Peyer's patch (tissue), 4 donors: ENCODE results near the gene PCSK1.

Experiments used
- CTCF ChIP-seq, 6 experiments: fragments of 450-650 bp in 4 of 6; fragments of 200-600 bp in 2 of 6; sonication (generic) in 1 of 6; IDR thresholded peaks; one replicate each; pipeline ENCODE4 v1.5.1; 2017 to 2019; ENCODE audit warnings: antibody characterized with exemption in 6 of 6, mild to moderate bottlenecking in 3 of 6, moderate library complexity in 1 of 6
- POLR2A ChIP-seq, 2 donors: fragments of 450-650 bp; IDR thresholded peaks; one replicate each; pipeline ENCODE4 v1.5.1; 2017; ENCODE audit warnings: antibody characterized with exemption in 2 of 2, mild to moderate bottlenecking in 2 of 2, moderate library complexity in 2 of 2

- TF ChIP-seq CTCF (IDR thresholded peaks at IDR 0.05), result no peak
- TF ChIP-seq POLR2A (IDR thresholded peaks at IDR 0.05), result no peak
These were observed 41.1 kb downstream of the PCSK1 start for GRCh38 chr5:96391921-96392320.
